ENCODE data around the gene MCU.

The MCU gene

DNA sequence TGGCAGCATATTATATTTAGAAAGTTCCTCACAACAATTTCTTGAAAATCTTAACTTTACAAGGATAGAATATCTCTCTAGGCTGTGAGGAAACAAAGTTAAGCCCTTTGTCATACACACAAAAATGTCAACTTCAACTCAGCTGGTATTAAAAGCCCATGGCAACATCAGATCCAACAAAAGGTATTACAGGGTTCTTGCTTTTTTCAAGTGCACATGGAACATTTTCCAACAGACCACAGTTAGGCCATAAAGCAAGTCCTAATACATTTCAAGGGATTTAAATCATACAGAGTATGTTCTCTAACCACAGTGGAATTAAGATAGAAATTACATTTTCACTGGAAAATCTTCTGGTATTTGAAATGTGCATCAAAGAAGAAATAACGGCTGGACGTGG lies 129.7 kb downstream of the MCU start:
- POLR2A ChIA-PET (ENCODE audit: low non-redundant PET), result interaction anchor here (0.6 kb wide), 1 partner anchor 372 kb away, joined by 3 read pairs; no protein-coding TSS in a partner anchor
- H3K27ac ChIP-seq, result no peak overlapping the region
- CTCF ChIA-PET, result no interaction called here
- no peak for DNase-seq (ENCODE audit: low spot score)
- TF ChIP-seq, protein P1, sequence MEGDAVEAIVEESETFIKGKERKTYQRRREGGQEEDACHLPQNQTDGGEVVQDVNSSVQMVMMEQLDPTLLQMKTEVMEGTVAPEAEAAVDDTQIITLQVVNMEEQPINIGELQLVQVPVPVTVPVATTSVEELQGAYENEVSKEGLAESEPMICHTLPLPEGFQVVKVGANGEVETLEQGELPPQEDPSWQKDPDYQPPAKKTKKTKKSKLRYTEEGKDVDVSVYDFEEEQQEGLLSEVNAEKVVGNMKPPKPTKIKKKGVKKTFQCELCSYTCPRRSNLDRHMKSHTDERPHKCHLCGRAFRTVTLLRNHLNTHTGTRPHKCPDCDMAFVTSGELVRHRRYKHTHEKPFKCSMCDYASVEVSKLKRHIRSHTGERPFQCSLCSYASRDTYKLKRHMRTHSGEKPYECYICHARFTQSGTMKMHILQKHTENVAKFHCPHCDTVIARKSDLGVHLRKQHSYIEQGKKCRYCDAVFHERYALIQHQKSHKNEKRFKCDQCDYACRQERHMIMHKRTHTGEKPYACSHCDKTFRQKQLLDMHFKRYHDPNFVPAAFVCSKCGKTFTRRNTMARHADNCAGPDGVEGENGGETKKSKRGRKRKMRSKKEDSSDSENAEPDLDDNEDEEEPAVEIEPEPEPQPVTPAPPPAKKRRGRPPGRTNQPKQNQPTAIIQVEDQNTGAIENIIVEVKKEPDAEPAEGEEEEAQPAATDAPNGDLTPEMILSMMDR (conservative IDR thresholded peaks at IDR 0.05; ENCODE audit: low read depth), result no peak

DNA sequence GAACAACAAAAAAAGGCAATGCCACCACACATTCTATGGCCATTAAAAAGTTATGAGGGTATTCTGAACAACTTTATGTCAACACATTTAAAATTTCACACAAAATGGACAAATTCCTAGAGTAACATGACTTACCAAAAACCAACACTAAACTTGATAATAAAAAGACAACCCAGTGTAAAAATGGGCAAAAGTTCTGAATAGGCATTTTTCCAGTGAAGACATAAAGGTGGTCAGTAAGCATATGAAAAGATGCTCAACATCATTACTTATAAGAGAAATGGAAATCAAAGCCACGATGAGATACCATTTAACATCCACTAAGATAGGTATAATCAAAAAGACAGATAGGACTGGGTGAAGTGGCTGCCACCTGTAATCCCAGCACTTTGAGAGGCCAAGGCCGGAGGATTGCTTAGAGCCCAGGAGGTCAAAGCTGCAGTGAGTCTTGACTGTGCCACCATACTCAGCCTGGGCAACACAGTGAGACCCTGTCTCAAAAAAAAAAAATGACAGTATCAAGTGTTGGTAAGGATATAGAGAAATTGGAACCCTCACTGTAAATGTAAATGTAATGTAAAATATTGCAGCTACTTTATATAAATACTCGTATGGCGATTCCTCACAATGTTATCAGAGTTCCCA lies 130.5 kb downstream of the MCU start:
- ChIA-PET POLR2A (ENCODE audit: low non-redundant PET) (no interaction called here), CTCF (interaction anchor here (0.7 kb wide), 1 partner anchor 396 kb away, joined by 8 read pairs; no protein-coding TSS in a partner anchor)
- DNase-seq (ENCODE audit: low spot score), result no peak
- no peak overlapping the region for H3K27ac ChIP-seq
- TF ChIP-seq, protein P1 (conservative IDR thresholded peaks at IDR 0.05; ENCODE audit: low read depth), result no peak

DNA sequence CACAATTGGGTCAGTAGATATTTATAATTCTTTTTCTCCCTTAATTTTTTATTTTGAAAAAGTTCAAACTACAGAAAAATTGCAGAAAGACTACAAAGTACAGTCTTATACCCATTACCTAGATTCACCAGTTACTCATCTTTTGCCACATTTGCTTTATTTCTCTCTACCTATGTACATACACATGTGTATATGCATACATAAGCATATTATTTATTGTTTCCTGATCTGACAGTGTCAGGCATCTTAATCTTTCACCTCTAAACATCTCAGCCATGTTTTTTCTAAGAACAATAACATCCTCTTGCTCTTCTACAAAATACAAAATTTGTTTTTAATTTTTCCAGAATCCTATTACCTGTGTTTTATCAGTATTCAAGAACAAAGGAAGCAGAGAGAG lies 133.2 kb downstream of the MCU start:
- DNase-seq (ENCODE audit: low spot score), result no peak
- TF ChIP-seq, protein P1 (conservative IDR thresholded peaks at IDR 0.05; ENCODE audit: low read depth), result no peak
- POLR2A ChIA-PET (ENCODE audit: low non-redundant PET), result no interaction called here
- H3K27ac ChIP-seq, result no peak overlapping the region
- CTCF ChIA-PET, result interaction anchor here (0.6 kb wide), 1 partner anchor 1506 kb away, joined by 3 read pairs; the partner anchor contains the start of gene SLC29A3

DNA sequence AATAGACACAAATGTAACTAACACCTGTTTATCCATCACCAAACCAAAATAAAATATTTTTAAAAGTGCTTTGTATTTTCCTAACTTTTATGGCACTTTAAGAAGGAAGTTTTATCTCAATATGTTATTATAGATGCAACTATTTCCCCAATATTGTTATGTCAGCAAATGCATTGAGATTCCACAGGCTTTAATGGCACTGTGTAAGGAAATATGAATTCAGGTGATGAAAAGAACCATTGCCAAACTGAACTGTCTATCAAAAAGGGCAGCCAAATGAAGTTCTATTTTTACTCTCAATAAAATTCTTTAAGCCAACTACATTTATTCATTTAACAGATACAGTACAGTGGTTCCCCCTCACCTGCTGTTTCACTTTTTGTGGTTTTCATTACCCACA lies 134.4 kb downstream of the MCU start:
- POLR2A ChIA-PET (ENCODE audit: low non-redundant PET), result no interaction called here

DNA sequence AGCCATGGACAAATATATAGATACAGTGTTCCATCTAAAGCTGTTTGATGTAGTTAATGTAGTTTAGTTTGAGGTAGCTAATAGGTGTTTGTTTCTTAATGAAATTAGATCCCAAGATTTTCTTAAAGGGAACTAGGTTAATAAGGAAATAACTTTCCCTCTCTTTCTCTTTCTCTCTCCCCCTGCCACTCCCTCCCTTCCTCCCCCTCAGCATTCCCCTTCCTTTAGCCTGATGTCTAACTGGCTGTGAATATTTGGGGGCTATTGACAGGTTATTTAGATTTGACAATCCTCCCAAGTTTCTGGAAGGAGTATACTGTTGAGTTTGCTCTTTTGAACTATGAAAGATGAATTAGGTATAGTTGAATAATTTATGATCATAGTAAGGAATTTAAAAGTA lies 136.4 kb downstream of the MCU start:
- POLR2A ChIA-PET (ENCODE audit: low non-redundant PET), result no interaction called here

More for the DNA sequence above, 134.4 kb downstream of the MCU start:
- TF ChIP-seq, protein P1 (conservative IDR thresholded peaks at IDR 0.05; ENCODE audit: low read depth), result no peak
- no peak overlapping the region for H3K27ac ChIP-seq
- DNase-seq (ENCODE audit: low spot score), result no peak
- CTCF ChIA-PET, result interaction anchor here (0.9 kb wide), 1 partner anchor 38 kb away, joined by 3 read pairs; no protein-coding TSS in a partner anchor

DNA sequence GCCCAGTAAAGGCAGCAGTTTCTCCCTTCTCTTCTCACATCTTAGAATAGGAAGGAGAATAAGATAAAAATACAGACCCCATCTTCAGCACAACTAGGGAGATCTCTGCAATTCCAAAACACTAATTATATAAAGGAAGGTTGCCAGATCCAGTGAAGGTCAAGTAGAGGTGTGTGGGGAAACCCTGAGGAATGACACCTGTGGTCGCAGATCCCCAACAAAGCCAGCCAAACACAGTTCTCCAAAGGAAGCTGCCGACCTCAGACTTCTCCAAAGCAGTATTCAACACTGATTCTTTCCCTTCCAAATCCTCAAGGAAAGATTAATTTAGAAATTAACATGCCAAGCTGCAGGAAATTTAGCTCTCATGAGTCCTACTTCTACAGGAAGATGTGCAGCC lies 138.7 kb downstream of the MCU start:
- H3K27ac ChIP-seq, result no peak overlapping the region
- TF ChIP-seq, protein P1 (conservative IDR thresholded peaks at IDR 0.05; ENCODE audit: low read depth), result no peak
- ChIA-PET POLR2A (ENCODE audit: low non-redundant PET) (no interaction called here), CTCF (interaction anchor here (0.7 to 0.9 kb wide), 2 partner anchors 48 to 466 kb away, joined by 3 to 4 read pairs; no protein-coding TSS in a partner anchor)
- DNase-seq (ENCODE audit: low spot score), result no peak

More for the DNA sequence above, 136.4 kb downstream of the MCU start:
- H3K27ac ChIP-seq, result no peak overlapping the region
- TF ChIP-seq, protein P1 (conservative IDR thresholded peaks at IDR 0.05; ENCODE audit: low read depth), result no peak
- CTCF ChIA-PET, result no interaction called here
- DNase-seq (ENCODE audit: low spot score), result no peak

Data from RWPE1 (cell line).